DMS153 treated with DMSO at 0.1 percent for 48 hours (cell line): Measurements from ENCODE around the gene RGS7.
A peak's percentile ranks its signal among the peaks of the same experiment; 100 is the strongest.
"Not testable (repeated sequence)": the region's sequence is repeated elsewhere in the genome, so short reads cannot be mapped to it uniquely, and the experiment has no call there.

Experiments used
- DNase-seq: peaks from one replicate; lab custom pipeline; 2025; ENCODE audit not compliant: unreplicated experiment; lab: John Stamatoyannopoulos, UW

Gene RGS7

GRCh38 chr1:240802271-240802670 is 554.7 kb downstream of the RGS7 start:
- DNase-seq = no peak

DNA sequence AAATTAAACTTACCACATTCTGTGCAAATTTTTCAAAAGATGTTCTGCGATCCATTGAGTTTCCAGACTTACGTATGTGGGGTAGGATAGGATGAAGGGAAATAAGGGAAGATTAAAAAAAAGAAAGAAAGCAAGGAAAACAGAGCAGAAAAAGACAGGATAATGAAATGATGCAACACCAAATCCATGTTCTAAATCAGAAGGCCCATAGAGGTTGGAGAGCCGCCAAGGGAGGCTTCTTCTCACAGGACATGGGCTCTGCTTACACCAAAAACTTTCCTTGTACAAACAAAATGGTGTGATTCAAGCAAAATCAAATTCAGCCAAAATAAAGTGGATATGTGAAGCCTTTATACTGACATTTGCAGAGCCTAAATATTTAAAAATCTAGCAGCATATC is 555.6 kb downstream of the RGS7 start:
- no peak for DNase-seq

- no peak for DNase-seq
Measured at GRCh38 chr1:240800291-240800690, 556.7 kb downstream of the RGS7 start.

- no peak for DNase-seq
Measured at GRCh38 chr1:240797050-240797449, 560.0 kb downstream of the RGS7 start.

DNA sequence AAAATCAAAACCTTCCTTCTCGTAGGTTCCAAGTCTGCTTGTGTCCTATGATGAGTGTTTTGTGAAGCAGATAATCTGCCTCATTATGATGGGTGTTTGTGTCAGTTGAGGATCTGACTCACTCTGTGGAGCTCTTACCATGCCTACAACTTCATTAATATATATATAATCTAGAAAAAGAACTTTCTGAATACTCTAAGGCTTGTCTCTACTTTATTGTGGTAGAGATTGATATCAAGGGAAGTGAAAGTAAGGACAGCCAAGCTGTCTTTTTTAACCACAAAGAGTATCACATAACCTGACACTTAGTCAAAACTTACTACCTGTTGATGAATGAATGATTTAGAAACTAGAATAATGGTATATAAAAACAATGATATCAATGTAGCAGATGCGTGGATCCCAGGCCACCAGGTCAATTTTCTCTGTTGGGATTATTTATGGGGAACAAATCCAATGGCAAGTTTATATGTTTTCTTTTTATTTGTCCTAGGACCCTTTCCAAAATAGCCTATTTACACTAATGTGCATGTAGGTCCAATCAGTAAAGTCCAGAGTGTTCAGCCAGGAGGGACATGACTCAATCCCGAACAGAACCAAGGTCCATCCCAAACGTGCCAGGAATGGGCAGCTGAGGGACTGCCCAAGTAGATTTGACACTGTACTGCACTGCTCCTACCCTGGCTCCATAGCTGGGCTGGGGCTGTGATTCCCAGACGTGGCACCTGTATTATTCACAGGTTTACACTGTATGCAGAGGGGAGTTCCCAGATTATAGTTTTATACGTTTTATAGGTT is 562.8 kb downstream of the RGS7 start:
- no peak for DNase-seq

GRCh38 chr1:240792915-240793529 is 564.0 kb downstream of the RGS7 start:
- no peak for DNase-seq

DNA sequence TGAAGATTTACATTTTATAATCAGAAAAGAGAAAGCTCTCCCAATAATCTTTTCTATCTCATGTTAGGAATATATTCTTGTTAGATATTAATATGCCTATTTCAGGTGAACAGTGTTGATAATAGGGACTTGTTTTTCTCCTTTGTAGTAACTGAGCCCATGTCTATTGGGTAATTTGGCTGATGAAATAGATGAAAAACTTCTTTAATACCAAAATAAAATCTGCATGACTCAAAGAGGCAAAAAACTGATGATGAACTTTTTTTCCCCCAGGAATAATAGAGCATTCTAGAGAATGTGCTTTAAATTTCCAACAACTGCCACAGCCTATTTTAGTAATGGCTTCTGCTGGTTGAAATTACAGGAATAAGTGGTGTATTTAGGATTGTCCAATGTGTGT is 566.1 kb downstream of the RGS7 start:
- DNase-seq = no peak

DNA sequence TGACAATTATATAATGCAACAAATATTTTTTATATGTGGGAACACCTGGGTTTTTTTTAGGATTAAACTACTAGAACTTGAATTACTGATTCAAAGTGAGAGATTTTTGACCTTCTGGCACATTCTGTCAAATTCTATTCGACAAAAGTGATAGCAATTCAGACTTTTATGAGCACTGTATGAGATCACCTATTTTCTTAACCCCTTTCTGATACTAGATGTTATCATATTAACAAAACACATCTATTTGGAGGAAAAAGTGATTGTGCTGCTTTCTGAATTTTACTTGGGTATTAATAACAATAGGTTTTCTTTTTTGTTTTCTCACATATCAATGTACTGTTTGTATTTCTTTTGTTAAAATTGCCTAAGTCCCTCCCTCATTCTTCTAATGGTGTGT is 570.1 kb downstream of the RGS7 start:
- DNase-seq = no peak

GRCh38 chr1:240784776-240785175 is 572.2 kb downstream of the RGS7 start:
- no peak for DNase-seq

DNA sequence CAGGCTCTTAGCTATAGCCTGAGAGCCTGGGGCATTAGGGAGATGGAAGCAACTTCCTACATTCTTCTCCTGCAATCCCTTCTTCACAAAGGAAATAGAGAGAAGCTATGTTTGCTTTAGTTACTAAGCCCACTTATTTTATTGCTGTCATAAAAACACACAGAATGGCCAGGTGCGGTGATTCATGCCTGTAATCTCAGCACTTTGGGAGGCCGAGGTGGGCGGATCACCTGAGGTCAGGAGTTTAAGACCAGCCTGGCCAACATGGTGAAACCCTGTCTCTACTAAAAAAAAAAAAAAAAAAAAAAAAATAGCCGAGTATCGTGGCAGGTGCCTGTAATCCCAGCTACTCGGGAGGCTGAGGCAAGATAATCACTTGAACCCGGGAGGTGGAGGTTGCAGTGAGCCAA is 573.3 kb downstream of the RGS7 start:
- peak; percentile 83 for DNase-seq

- no peak for DNase-seq
Measured at GRCh38 chr1:240776237-240776636, 580.8 kb downstream of the RGS7 start.

DNA sequence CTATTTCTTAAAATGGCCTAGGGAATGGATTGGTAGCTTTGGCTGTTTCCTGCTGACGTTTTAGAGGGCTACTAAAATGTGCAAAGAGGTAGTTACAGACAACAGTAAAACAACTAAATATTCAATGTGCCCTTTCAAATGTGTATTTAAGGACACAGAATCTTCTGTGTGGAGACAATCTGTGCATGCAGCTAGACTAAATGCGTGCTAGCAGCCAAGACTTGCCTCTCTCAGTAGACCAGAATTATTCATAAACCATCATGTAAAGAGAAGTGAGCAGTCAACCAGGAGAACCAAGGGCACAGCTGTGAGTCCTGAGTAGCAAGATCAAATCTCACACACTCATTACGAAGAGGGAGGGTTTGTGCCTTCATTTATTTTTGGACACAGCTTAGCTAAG is 584.9 kb downstream of the RGS7 start:
- DNase-seq = no peak

DNA sequence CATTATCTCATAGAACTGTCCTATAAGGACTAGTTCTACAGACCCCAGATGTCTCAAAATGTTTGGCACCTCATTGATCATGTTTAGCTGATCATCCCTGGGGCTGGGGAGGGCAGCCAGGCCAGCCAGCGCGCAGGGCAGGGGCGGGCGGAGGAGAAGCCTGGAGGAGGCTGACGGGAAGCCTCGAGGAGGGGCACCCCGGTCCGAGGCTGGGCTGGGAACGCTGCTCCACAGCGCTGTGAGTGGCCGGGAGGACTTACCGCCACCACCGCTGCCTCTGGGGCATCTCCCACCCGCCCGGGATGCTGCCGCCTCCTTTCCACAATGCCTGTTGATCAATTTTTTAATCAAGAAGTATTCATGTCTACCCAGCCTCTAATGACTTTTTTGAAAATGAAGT is 585.6 kb downstream of the RGS7 start:
- no peak for DNase-seq

- DNase-seq = no peak
Measured at GRCh38 chr1:240768979-240769378, 588.0 kb downstream of the RGS7 start.

- no peak for DNase-seq
Measured at GRCh38 chr1:240766831-240767230, 590.2 kb downstream of the RGS7 start.

GRCh38 chr1:240765732-240766363 is 591.2 kb downstream of the RGS7 start:
- no peak for DNase-seq

- no peak for DNase-seq
Measured at GRCh38 chr1:240763771-240764170, 593.2 kb downstream of the RGS7 start.

- DNase-seq = not testable (repeated sequence)
Measured at GRCh38 chr1:240763095-240763494, 593.9 kb downstream of the RGS7 start.

- DNase-seq = not testable (repeated sequence)
Measured at GRCh38 chr1:240762471-240762987, 594.5 kb downstream of the RGS7 start.

GRCh38 chr1:240758777-240759176 is 598.2 kb downstream of the RGS7 start:
- DNase-seq = not testable (repeated sequence)

DNA sequence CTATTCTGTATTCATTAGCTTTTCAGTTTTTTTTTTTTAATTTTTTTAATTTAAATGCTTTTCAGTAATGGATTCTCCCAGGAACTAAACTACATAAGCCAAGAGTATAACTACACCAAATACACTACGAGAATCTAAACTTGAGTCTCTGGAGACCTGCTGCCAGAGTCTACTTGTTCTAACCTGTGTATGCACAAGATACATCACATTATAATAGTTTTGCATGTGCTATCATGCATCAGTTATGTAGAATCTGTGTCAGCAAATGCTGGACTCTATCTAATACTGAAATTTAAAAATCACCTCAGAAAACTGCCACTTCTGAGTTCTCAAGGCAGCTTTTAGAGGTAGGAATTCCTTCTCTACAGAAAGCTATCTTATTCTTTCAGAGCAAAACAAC is 598.7 kb downstream of the RGS7 start:
- no peak for DNase-seq

GRCh38 chr1:240747907-240748306 is 609.1 kb downstream of the RGS7 start:
- DNase-seq = no peak
